SU-DHL-6 (cell line): ENCODE results near the gene SERPINB10.

Experiments used
- H2AFZ ChIP-seq: fragments of 200-600 bp; sonication (generic); 2 replicates; pipeline ENCODE4 v1.6.1; 2014; ENCODE audit warnings: low read depth, mild to moderate bottlenecking, moderate library complexity, mixed read lengths, antibody characterized with exemption, low read length; ENCODE audit not compliant: severe bottlenecking
- H3F3A ChIP-seq: fragments of 200-600 bp; shearing (Covaris generic); 2 replicates; pipeline ENCODE4 v1.6.0; 2016; ENCODE audit warnings: antibody characterized with exemption, mild to moderate bottlenecking; ENCODE audit not compliant: insufficient read depth
- H3K27ac ChIP-seq: fragments of 200-600 bp; sonication (generic); 2 replicates; pipeline ENCODE4 v1.5.1; 2016; ENCODE audit warnings: low read depth, mild to moderate bottlenecking, low read length, moderate library complexity, mixed read lengths
- H3K27me3 ChIP-seq: fragments of 200-600 bp; sonication (generic), shearing (Covaris generic); 2 replicates; pipeline ENCODE4 v1.6.0; 2014; ENCODE audit warnings: mild to moderate bottlenecking, low read length
- H3K36me3 ChIP-seq: fragments of 200-600 bp; sonication (generic); 2 replicates; pipeline ENCODE4 v1.6.1; 2014; ENCODE audit warnings: mild to moderate bottlenecking, low read length, mixed read lengths
- H3K4me2 ChIP-seq: fragments of 300-600, 200-600 bp; shearing (Covaris generic), sonication (generic); 2 replicates; pipeline ENCODE4 v1.6.0; 2014; ENCODE audit warnings: low read length, low read depth, mild to moderate bottlenecking; ENCODE audit not compliant: poor library complexity, severe bottlenecking
- H3K4me3 ChIP-seq: fragments of 200-600 bp; sonication (generic); 2 replicates; pipeline ENCODE4 v1.5.1; 2014; ENCODE audit warnings: antibody characterized with exemption, low read length, mild to moderate bottlenecking, mixed read lengths; ENCODE audit not compliant: insufficient read depth, poor library complexity, severe bottlenecking
- H3K79me2 ChIP-seq: fragments of 200-600 bp; sonication (generic); 2 replicates; pipeline ENCODE4 v1.6.1; 2014; ENCODE audit warnings: mild to moderate bottlenecking, low read length, moderate library complexity; ENCODE audit not compliant: insufficient read depth
- H3K9ac ChIP-seq: fragments of 200-600 bp; sonication (generic); 2 replicates; pipeline ENCODE4 v1.7.0; 2014; ENCODE audit warnings: mild to moderate bottlenecking, low read length
- H3K9me2 ChIP-seq: fragments of 200-600 bp; sonication (generic); replicated peaks from 2 replicates; pipeline ENCODE4 v1.6.1; 2014; ENCODE audit warnings: low read length; ENCODE audit not compliant: insufficient read depth
- H3K9me3 ChIP-seq: fragments of 200-600 bp; sonication (generic); 2 replicates; pipeline ENCODE4 v1.6.1; 2014; ENCODE audit warnings: low read length, mixed read lengths; ENCODE audit not compliant: insufficient read depth
- H4K20me1 ChIP-seq: fragments of 200-600 bp; sonication (generic); 2 replicates; pipeline ENCODE4 v1.6.1; 2014; ENCODE audit warnings: low read depth, mild to moderate bottlenecking, antibody characterized with exemption, low read length, moderate library complexity, mixed read lengths
- EZH2phosphoT487 ChIP-seq: fragments of 200-600 bp; sonication (generic), shearing (Covaris generic); conservative IDR thresholded peaks from 2 replicates; pipeline ENCODE4 v1.6.1; 2018; ENCODE audit warnings: mild to moderate bottlenecking, antibody characterized with exemption, low read length, moderate library complexity, mixed read lengths
- TF ChIP-seq, protein P1 (sequence below): fragments of 200-600 bp; sonication (generic); IDR thresholded peaks from one replicate; pipeline ENCODE4 v1.5.1; 2017; ENCODE audit warnings: antibody characterized with exemption, mild to moderate bottlenecking, low read length, moderate library complexity; ENCODE audit not compliant: insufficient read depth, poor library complexity, severe bottlenecking

Gene SERPINB10

GRCh38 chr18:63860531-63860930, 47.2 kb upstream of the SERPINB10 start:
- Histone ChIP-seq H3K9ac (no peak overlapping the region), H2AFZ (no peak overlapping the region), H3K9me3 (no peaks in the 10 kb centered on the region), H4K20me1 (no peaks in the 10 kb centered on the region), H3K27me3 (peaks cover 2% of the 10 kb centered on the region; the same call in 1 of the 2 replicates), H3K4me3 (no peak overlapping the region), H3K27ac (no peak overlapping the region), H3K9me2 (no peaks in the 10 kb centered on the region), H3K4me2 (no peak overlapping the region), H3F3A (no peaks in the 10 kb centered on the region), H3K79me2 (no peaks in the 10 kb centered on the region), H3K36me3 (no peaks in the 10 kb centered on the region)
- TF ChIP-seq, protein P1, sequence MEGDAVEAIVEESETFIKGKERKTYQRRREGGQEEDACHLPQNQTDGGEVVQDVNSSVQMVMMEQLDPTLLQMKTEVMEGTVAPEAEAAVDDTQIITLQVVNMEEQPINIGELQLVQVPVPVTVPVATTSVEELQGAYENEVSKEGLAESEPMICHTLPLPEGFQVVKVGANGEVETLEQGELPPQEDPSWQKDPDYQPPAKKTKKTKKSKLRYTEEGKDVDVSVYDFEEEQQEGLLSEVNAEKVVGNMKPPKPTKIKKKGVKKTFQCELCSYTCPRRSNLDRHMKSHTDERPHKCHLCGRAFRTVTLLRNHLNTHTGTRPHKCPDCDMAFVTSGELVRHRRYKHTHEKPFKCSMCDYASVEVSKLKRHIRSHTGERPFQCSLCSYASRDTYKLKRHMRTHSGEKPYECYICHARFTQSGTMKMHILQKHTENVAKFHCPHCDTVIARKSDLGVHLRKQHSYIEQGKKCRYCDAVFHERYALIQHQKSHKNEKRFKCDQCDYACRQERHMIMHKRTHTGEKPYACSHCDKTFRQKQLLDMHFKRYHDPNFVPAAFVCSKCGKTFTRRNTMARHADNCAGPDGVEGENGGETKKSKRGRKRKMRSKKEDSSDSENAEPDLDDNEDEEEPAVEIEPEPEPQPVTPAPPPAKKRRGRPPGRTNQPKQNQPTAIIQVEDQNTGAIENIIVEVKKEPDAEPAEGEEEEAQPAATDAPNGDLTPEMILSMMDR: no peak
- no peak for TF ChIP-seq EZH2phosphoT487

DNA sequence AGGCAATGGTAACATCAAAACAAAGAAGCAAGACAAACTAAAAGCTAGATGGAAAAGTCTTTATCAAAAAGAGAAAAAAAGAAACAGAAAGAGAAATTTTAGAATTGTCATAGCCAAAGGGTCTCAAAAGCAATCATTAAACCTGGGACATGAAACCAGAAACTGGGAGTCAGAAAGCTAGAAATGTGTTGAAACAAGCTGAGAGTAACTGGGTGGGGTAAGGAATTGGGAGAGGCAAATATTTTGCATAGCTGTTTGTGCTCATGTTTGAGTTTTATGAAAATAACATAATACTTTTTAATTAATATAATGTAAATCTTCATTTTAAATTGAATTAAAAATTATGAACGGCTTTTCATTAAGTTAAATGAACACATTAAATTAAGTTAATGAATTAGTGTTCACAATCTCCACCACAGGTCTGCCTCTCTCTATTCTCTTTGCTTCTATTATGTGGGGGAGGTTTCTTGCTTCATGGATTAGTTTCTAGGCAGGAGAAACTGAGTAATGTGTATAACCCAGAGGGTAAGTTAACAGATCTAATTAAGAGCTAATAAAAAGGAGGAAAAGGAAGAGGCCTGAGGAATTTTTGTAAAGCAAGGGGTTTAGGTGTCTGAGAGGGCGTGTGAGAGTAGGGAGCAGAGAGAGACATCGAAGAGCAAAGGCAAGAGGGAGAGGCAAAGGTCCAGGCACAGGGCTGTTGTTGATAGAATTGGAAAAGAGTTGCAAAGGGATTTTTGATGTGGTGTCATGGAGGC, 40.2 kb upstream of the SERPINB10 start:
- H2AFZ ChIP-seq: no peak overlapping the region
- H3K4me2 ChIP-seq: no peak overlapping the region
- H3K27me3 ChIP-seq: no peaks in the 10 kb centered on the region
- no peaks in the 10 kb centered on the region for H3K9me2 ChIP-seq
- no peaks in the 10 kb centered on the region for H3K79me2 ChIP-seq
- no peak overlapping the region for H3K9ac ChIP-seq
- H3F3A ChIP-seq: no peaks in the 10 kb centered on the region
- no peaks in the 10 kb centered on the region for H4K20me1 ChIP-seq
- no peak overlapping the region for H3K4me3 ChIP-seq
- no peaks in the 10 kb centered on the region for H3K9me3 ChIP-seq
- no peaks in the 10 kb centered on the region for H3K36me3 ChIP-seq
- no peak overlapping the region for H3K27ac ChIP-seq
- no peak for TF ChIP-seq EZH2phosphoT487
- TF ChIP-seq, protein P1: no peak

DNA sequence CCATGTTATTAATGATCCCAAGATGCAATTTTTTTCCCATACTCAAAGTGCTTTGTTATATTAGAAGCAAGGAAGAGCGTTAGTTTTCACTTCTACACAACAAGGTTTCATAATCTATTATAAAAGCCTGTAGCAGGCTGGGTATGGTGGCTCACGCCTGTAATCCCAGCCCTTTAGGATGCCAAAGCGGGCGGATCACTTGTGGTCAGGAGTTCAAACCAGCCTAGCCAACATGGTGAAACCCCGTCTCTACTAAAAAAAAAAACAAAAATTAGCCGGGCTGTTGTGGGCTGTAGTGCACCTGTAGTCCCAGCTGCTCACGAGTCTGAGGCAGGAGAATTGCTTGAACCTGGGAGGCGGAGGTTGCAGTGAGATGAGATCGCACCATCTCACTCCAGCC, 39.2 kb upstream of the SERPINB10 start:
- H3K27me3 ChIP-seq: no peaks in the 10 kb centered on the region
- no peak overlapping the region for H3K4me3 ChIP-seq
- no peaks in the 10 kb centered on the region for H3K9me2 ChIP-seq
- H3K36me3 ChIP-seq: no peaks in the 10 kb centered on the region
- no peak overlapping the region for H2AFZ ChIP-seq
- H3F3A ChIP-seq: no peaks in the 10 kb centered on the region
- TF ChIP-seq, protein P1: no peak
- no peak for TF ChIP-seq EZH2phosphoT487
- H3K79me2 ChIP-seq: no peaks in the 10 kb centered on the region
- no peak overlapping the region for H3K27ac ChIP-seq
- H3K9me3 ChIP-seq: no peaks in the 10 kb centered on the region
- H4K20me1 ChIP-seq: no peaks in the 10 kb centered on the region
- no peak overlapping the region for H3K4me2 ChIP-seq
- no peak overlapping the region for H3K9ac ChIP-seq
